SK-N-SH (cell line): ENCODE measurements around the gene AACS. TPM values are rescaled to one million over a fixed set of nuclear protein-coding genes. Genes with fewer than 3 reads are reported as not detected.

Experiments used
- CTCF ChIA-PET: fragments of 300-600, 350-600 bp; formaldehyde crosslinking; extraction: SDS; loops from one replicate; lab custom pipeline; 2021; lab: Yijun Ruan, JAX
- POLR2A ChIA-PET: fragments of 350-600 bp; sonication (Branson Sonifier 250); formaldehyde crosslinking; extraction: SDS; loops from one replicate; lab custom pipeline; 2020; ENCODE audit warnings: antibody characterized with exemption, inconsistent platforms; lab: Yijun Ruan, JAX
- DNase-seq: peaks from one replicate; pipeline ENCODE4 v3.0.0; 2012
- H2AFZ ChIP-seq: fragments of 200-600 bp; sonication (generic); 2 replicates; pipeline ENCODE4 v1.8.1; 2016; ENCODE audit warnings: antibody characterized with exemption, mild to moderate bottlenecking, low read depth
- H3F3A ChIP-seq: fragments of 200-600 bp; sonication (generic); replicated peaks from 2 replicates; pipeline ENCODE3; 2016; ENCODE audit warnings: antibody characterized with exemption, mild to moderate bottlenecking; ENCODE audit not compliant: insufficient read depth
- H3K27ac ChIP-seq, 2 experiments: fragments of 200-500 bp in 1 of 2; fragments of 200-600 bp in 1 of 2; sonication (Bioruptor generic) in 1 of 2; sonication (generic), shearing (Covaris generic) in 1 of 2; 2 replicates each; pipeline versions ENCODE4 v1.5.1 to v1.6.1; 2014 to 2016; ENCODE audit warnings: low read depth in 2 of 2, inconsistent platforms in 1 of 2, low read length in 1 of 2, mild to moderate bottlenecking in 1 of 2, mixed read lengths in 1 of 2
- H3K27me3 ChIP-seq: fragments of 200-600 bp; sonication (generic), shearing (Covaris generic); 2 replicates; pipeline ENCODE4 v1.6.1; 2016; ENCODE audit warnings: mixed run types; ENCODE audit not compliant: insufficient read depth
- H3K36me3 ChIP-seq, 2 experiments: fragments of 200-500 bp in 1 of 2; fragments of 200-600 bp in 1 of 2; sonication (Bioruptor generic) in 1 of 2; sonication (generic) in 1 of 2; replicated peaks in 1 of 2; 2 replicates each; pipeline versions ENCODE3 to v1.5.1; 2014 to 2016; ENCODE audit warnings: low read length in 1 of 2, mild to moderate bottlenecking in 1 of 2; ENCODE audit not compliant: insufficient read depth in 2 of 2, control insufficient read depth in 1 of 2
- H3K4me1 ChIP-seq, 2 experiments: fragments of 200-500 bp in 1 of 2; fragments of 200-600 bp in 1 of 2; sonication (Bioruptor generic) in 1 of 2; sonication (generic), shearing (Covaris generic) in 1 of 2; 2 replicates each; pipeline versions ENCODE4 v1.5.1 to v1.6.1; 2014 to 2016; ENCODE audit warnings: low read depth in 1 of 2, low read length in 1 of 2, mixed run types in 1 of 2; ENCODE audit not compliant: insufficient read depth in 2 of 2, control insufficient read depth in 1 of 2
- H3K4me2 ChIP-seq: fragments of 200-600 bp; sonication (generic), shearing (Covaris generic); 2 replicates; pipeline ENCODE4 v1.6.1; 2017; ENCODE audit warnings: mixed run types
- H3K4me3 ChIP-seq, 2 experiments: fragments of 200-500 bp in 1 of 2; fragments of 200-600 bp in 1 of 2; sonication (Bioruptor generic) in 1 of 2; sonication (generic), shearing (Covaris generic) in 1 of 2; 2 replicates each; pipeline versions ENCODE4 v1.5.1 to v1.8.1; 2014 to 2016; ENCODE audit warnings: low read depth in 2 of 2, inconsistent platforms in 1 of 2, low read length in 1 of 2, mild to moderate bottlenecking in 1 of 2, mixed read lengths in 1 of 2, moderate library complexity in 1 of 2
- H3K79me2 ChIP-seq: fragments of 200-600 bp; sonication (generic); 2 replicates; pipeline ENCODE4 v1.8.1; 2017; ENCODE audit warnings: mild to moderate bottlenecking; ENCODE audit not compliant: insufficient read depth
- H3K9ac ChIP-seq: fragments of 200-600 bp; sonication (generic); 2 replicates; pipeline ENCODE4 v1.6.1; 2017; ENCODE audit warnings: mixed run types
- H3K9me2 ChIP-seq: fragments of 200-600 bp; sonication (generic); 2 replicates; pipeline ENCODE4 v1.6.1; 2017; ENCODE audit warnings: mixed run types
- H3K9me3 ChIP-seq: fragments of 200-600 bp; sonication (generic); 2 replicates; pipeline ENCODE4 v1.6.1; 2017; ENCODE audit warnings: mixed run types, mild to moderate bottlenecking, moderate library complexity
- H4K20me1 ChIP-seq: fragments of 200-600 bp; sonication (generic); 2 replicates; pipeline ENCODE4 v1.6.1; 2017; ENCODE audit warnings: mild to moderate bottlenecking, mixed run types; ENCODE audit not compliant: insufficient read depth
- CTCF ChIP-seq: fragments of 200-600 bp; sonication (generic); IDR thresholded peaks from 2 replicates; pipeline ENCODE4 v1.6.1; 2017; ENCODE audit warnings: antibody characterized with exemption, mild to moderate bottlenecking, moderate library complexity
- EP300 ChIP-seq, 2 experiments: IDR thresholded peaks; 2 replicates each; pipeline versions ENCODE4 v1.4.0 to v1.6.1; 2012; ENCODE audit warnings: borderline replicate concordance in 1 of 2, low read depth in 1 of 2, low read length in 1 of 2
- EZH2phosphoT487 ChIP-seq: fragments of 200-600 bp; sonication (generic); IDR thresholded peaks from 2 replicates; pipeline ENCODE4 v1.6.1; 2017; ENCODE audit warnings: low read depth, mixed run types, mild to moderate bottlenecking, antibody characterized with exemption, moderate library complexity, borderline replicate concordance
- FOSL2 ChIP-seq: IDR thresholded peaks from 2 replicates; pipeline ENCODE4 v1.4.0; 2012; ENCODE audit warnings: low read depth, mild to moderate bottlenecking, moderate library complexity, borderline replicate concordance
- FOXM1 ChIP-seq: IDR thresholded peaks from 2 replicates; pipeline ENCODE4 v1.4.0; 2012; ENCODE audit warnings: low read depth, mild to moderate bottlenecking
- GATA2 ChIP-seq: sonication (generic); formaldehyde crosslinking; IDR thresholded peaks from 2 replicates; pipeline ENCODE4 v1.5.0; 2020; ENCODE audit warnings: mild to moderate bottlenecking, missing genetic modification reagents
- JUND ChIP-seq: IDR thresholded peaks from 2 replicates; pipeline ENCODE4 v1.4.0; 2012
- NRF1 ChIP-seq: IDR thresholded peaks from 2 replicates; pipeline ENCODE4 v1.6.1; 2012; ENCODE audit warnings: low read depth, mild to moderate bottlenecking, low read length
- PBX3 ChIP-seq: IDR thresholded peaks from 2 replicates; pipeline ENCODE4; 2012
- POLR2AphosphoS5 ChIP-seq: IDR thresholded peaks from 2 replicates; pipeline ENCODE4 v1.6.1; 2012; ENCODE audit warnings: low read depth, low read length
- YY1 ChIP-seq: IDR thresholded peaks from 2 replicates; pipeline ENCODE4 v1.4.0; 2012; ENCODE audit warnings: low read depth, mild to moderate bottlenecking
- WGBS: methylation state at CpG from one replicate; pipeline ENCODE4 v1.1.6; 2017; ENCODE audit warnings: low lambda C conversion rate; 5-methylcytosine and 5-hydroxymethylcytosine counted together
- polyA plus RNA-seq, 3 experiments: library from polyadenylated mRNA; depleted of rRNA; stranded (reverse); fragments of >200 nt; gene quantifications; 2 replicates each; pipeline ENCODE4 v1.2.3, GENCODE V29; 2012
- TF ChIP-seq, protein P1 (sequence below): IDR thresholded peaks from 2 replicates; pipeline ENCODE4 v1.4.0; 2012; ENCODE audit warnings: low read depth, borderline replicate concordance
- TF ChIP-seq, protein P2 (sequence below): IDR thresholded peaks from 2 replicates; pipeline ENCODE4 v1.4.0; 2012; ENCODE audit warnings: low read depth
- TF ChIP-seq, protein P3 (sequence below): fragments of 150-350 bp; IDR thresholded peaks from 2 replicates; pipeline ENCODE4 v1.6.1; 2016; ENCODE audit warnings: mild to moderate bottlenecking, low read depth, low read length

AACS gene
- polyA plus RNA-seq, 1 of the 3 experiments (the other 2 are of a cell fraction), result 17.3 TPM

DNA sequence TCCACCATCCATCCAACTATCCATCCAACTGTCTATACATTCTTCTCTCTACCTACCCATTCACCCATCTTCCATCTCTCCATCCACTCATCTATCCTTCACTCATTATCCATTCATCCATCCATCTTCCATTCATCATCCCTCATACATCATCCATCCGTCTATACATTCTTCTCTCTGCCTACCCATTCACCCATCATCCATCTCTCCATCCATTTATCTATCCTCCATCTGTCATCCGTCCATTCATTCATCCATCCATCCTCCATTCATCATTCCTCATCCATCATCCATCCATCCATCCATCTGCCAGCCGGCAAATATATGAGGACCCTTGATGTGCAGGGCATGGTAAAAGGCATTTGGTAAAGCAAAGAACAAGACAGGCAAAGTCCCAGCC is 25.2 kb downstream of the AACS start:
- H4K20me1 ChIP-seq, result no peaks in the 10 kb centered on the region
- peaks cover 0 to 25% of the 10 kb centered on the region in 2 experiments for H3K36me3 ChIP-seq
- no peaks in the 10 kb centered on the region for H3K4me1 ChIP-seq
- no peak overlapping the region for H3K27ac ChIP-seq
- CTCF ChIA-PET, result no interaction called here
- H3K4me3 ChIP-seq, result no peak overlapping the region
- H3K9me2 ChIP-seq, result no peaks in the 10 kb centered on the region
- H3K4me2 ChIP-seq, result no peak overlapping the region
- no peaks in the 10 kb centered on the region for H3K27me3 ChIP-seq
- no peaks in the 10 kb centered on the region for H3K79me2 ChIP-seq
- no peaks in the 10 kb centered on the region for H3F3A ChIP-seq
- 94% methylated on average over 3 of the region's 3 CpGs for WGBS
- POLR2A ChIA-PET, result no interaction called here
- H3K9ac ChIP-seq, result no peak overlapping the region
- no peak overlapping the region for H2AFZ ChIP-seq
- no peak for DNase-seq
- TF ChIP-seq FOXM1 (no peak), PBX3 (no peak), JUND (no peak), EZH2phosphoT487 (no peak), YY1 (no peak), FOSL2 (no peak), CTCF (no peak), EP300 (IDR thresholded peaks at IDR 0.05; ENCODE audit: borderline replicate concordance in 1 of 2, low read depth in 1 of 2, low read length in 1 of 2) (no peak), POLR2AphosphoS5 (no peak), NRF1 (no peak), GATA2 (CRISPR knock-in tag) (no peak)
- TF ChIP-seq, protein P1, sequence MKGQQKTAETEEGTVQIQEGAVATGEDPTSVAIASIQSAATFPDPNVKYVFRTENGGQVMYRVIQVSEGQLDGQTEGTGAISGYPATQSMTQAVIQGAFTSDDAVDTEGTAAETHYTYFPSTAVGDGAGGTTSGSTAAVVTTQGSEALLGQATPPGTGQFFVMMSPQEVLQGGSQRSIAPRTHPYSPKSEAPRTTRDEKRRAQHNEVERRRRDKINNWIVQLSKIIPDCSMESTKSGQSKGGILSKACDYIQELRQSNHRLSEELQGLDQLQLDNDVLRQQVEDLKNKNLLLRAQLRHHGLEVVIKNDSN, result no peak
- TF ChIP-seq, protein P2, sequence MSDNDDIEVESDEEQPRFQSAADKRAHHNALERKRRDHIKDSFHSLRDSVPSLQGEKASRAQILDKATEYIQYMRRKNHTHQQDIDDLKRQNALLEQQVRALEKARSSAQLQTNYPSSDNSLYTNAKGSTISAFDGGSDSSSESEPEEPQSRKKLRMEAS, result no peak
- TF ChIP-seq, protein P3, sequence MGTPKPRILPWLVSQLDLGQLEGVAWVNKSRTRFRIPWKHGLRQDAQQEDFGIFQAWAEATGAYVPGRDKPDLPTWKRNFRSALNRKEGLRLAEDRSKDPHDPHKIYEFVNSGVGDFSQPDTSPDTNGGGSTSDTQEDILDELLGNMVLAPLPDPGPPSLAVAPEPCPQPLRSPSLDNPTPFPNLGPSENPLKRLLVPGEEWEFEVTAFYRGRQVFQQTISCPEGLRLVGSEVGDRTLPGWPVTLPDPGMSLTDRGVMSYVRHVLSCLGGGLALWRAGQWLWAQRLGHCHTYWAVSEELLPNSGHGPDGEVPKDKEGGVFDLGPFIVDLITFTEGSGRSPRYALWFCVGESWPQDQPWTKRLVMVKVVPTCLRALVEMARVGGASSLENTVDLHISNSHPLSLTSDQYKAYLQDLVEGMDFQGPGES, result no peak
- H3K9me3 ChIP-seq, result no peaks in the 10 kb centered on the region
